Umbilical cord (tissue), 2 donors: ENCODE measurements around the gene BSPRY. TPM values are rescaled to one million over a fixed set of nuclear protein-coding genes. Genes with fewer than 3 reads are reported as not detected.
"Not testable (repeated sequence)": the region's sequence is repeated elsewhere in the genome, so short reads cannot be mapped to it uniquely, and the experiment has no call there.

Source experiments
- DNase-seq: peaks from one replicate; pipeline ENCODE4 v3.0.0-alpha.2; 2015; ENCODE audit warnings: low spot score
- total RNA-seq: library from RNA; depleted of rRNA; stranded (reverse); fragments of >200 nt; gene quantifications from one replicate; pipeline ENCODE4 v1.2.3, GENCODE V29; 2014; ENCODE audit warnings: low replicate concordance; ENCODE audit not compliant: insufficient read depth

Gene BSPRY
- total RNA-seq, 1 donor from 2014 or later, result 2.6 TPM

DNA sequence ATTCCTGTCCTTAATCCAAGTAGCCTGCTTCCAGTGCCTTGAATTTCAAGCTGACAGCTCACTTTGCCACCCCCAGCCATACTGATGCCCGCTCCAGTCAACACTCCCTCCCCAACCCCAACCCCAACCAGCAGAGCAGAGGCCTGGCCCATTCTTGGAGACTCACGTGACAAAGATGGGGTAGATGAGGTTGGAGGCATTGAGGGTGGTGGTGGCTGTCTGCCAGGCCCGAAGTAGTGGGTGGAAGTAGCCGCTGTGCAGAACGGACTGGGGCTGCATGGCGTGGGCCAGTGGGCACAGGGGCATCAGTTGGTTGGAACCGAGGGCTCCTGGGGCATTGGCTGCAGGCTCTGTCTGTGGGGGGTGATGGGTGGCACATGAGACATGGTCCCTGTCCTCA lies 43.9 kb downstream of the BSPRY start:
- no peak for DNase-seq

DNA sequence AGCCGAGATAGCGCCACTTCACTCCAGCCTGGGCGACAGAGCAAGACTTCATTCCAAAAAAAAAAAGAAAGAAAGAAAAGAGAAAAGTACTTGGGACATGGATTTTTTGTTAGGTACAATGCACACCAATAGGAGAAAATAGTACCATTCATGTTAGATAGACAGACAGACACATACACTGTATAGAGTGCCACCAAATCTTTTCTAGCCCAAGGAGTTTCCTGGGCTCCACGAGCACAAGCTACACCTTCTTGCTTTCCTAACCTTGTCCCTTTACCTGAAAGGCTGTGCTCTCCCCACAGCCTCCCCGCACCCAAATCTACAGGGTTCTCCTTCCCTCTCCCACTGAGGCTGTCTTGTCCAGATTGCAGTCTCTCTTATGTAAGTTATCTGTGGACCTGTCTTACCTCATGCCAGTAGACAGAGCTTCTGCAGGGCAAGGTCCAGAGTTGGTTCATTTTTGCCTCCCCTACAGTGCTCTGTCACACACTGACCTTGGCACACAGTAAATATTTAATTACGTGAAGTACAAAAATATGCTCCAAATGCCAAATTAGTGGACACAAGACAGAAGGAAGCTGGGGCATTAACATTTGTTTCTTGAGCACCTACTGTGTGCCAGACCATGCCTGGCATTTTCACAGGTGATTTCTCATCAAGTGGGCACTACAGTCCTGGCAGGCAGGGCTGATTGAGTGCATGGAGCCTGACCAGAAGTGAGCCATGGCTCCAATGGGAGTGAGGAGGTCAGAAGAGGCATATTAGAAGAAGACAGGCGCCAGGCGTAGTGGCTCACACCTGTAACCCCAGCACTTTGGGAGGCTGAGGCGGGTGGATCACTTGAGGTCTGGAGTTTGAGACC lies 45.9 kb downstream of the BSPRY start:
- DNase-seq, result no peak

DNA sequence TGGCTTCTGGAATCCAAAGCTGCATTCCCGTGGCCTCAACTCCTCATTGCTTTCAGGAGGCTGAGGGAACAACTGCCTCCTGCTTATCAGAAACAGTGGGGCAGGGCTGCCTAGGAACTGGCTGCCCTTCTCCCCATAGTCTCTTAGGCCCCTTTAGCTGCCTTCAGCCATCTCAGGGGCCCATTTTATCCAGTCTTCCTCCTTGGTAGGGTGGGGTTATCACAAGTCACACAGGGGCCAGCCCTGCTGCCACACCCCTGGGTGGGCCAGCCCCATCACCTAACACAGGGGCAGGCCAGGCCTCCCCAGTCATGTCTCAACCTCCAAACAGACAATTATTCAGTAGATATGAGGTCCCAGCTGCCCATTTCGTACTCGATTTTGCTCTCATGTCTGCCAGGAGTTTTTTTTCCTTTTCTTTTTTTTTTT lies 47.9 kb downstream of the BSPRY start:
- no peak for DNase-seq

DNA sequence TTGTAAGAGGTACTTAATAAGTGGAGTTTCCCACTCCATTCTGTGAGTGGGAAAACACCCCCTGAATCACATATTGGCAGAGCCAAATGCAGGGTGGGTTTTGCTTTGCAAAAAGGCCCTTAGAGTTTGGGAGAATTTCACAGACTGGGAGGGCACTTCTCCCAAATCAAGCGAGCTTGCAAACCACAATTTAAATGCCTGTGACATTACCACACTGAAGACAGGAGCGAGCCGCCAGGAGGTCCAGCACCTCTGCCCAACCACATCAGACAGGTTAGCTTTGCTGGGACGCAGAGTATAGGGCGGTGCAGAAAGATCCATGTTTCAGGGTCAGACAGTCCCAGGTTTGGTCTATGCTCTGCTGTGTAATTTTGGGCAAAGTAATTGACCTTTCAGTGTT lies 49.5 kb downstream of the BSPRY start:
- no peak for DNase-seq

DNA sequence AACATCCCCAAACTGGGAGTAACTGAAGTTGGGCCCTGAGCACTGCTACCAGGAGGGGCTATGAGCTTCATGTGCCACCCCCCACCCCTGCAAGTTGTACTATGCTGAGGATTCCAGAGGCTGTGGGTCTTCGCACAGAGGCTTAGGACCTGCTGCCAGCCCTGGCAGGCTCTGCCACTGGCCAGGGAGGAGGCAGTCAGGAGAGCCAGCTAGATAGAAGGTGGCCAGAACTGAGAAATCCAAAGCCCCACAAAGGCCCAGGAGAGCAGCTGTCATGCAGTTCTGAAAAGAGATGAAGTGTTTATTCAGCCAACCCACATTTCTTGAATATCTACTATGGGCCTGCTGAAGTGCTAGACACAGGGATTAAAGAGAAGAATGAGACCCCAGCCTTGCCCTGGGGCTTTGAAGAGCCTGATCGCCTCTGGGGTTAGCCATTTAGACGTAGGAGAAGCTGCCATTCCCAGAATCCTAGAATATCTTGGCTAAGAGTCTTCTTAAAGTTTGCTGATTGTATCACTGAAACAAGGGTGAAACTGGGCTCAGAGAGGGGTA lies 50.4 kb downstream of the BSPRY start:
- DNase-seq, result no peak

DNA sequence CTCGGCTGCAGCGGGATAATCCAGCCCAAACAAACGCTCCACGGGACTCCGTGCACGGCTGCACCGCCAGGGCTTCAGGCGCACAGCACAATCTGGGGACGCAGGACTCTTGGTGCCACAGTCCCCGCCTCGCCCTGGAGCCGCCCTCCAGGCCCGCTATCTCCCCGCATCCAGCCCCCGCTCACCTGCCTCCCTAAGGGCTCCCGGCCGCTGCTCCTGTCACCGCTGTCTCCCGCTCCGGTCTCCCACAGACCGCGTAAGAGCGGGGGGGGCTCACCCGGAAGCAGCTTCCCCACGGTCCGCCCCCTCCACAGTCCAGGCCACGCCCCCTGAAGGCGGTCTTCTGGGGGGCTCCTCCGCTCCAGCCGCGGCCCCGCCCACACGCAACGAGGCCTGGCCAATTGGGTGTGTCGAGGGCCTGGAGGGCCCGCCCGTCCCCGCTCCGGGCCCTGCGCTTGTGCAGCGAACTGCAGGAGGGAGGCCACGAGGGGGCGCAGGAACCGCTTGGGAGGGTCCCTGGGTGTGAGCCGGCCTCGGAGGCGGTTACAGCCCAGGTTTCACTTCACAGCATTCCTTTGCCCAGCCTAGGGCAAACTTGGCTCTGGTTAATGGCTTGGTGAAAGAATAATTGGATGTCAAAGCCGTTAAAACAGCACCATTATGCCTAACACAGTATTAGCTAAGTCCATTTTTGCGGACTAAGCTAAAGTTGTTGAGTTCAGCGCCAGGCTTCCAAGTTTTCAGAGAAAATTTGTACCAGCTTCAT lies 51.9 kb downstream of the BSPRY start, which contains the start of gene ALAD:
TSS of gene ALAD (minus strand) at position 258 of the 766 bp plus-strand sequence. CDS start 7,725 bp downstream, outside the sequence.
- peak; percentile 99 for DNase-seq

DNA sequence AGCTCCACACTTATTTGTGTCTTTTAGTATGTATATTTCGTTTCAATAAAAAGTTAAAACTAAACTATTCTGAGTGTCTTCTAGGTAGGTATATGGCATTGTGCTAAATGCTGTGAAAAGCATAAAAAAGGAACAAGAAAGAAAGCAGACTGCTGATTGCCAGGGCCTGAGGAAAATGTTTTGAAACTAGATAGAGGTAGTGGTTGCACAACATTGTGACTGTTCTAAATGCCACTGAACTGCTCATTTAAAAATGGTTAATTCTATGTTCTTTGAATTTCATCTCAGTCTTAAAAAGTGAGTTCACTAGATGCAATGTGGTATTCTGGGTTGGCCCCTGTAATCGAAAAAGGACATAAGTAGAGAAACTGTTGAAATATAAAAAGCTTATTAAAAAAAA lies 54.3 kb downstream of the BSPRY start:
- no peak for DNase-seq

DNA sequence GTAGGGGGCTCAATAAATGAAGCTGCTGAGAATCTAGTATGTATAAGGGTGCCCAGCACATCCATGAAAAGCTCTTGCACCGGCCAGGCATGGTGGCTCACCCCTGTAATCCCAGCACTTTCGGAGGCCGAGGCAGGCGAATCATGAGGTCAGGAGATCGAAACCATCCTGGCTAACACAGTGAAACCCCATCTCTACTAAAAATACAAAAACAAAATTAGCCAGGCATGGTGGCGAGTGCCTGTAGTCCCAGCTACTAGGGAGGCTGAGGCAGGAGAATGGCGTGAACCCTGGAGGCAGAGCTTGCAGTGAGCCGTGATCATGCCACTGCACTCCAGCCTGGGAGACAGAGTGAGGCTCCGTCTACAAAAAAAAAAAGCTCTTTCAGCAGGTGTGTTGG lies 57.0 kb downstream of the BSPRY start:
- DNase-seq, result not testable (repeated sequence)

DNA sequence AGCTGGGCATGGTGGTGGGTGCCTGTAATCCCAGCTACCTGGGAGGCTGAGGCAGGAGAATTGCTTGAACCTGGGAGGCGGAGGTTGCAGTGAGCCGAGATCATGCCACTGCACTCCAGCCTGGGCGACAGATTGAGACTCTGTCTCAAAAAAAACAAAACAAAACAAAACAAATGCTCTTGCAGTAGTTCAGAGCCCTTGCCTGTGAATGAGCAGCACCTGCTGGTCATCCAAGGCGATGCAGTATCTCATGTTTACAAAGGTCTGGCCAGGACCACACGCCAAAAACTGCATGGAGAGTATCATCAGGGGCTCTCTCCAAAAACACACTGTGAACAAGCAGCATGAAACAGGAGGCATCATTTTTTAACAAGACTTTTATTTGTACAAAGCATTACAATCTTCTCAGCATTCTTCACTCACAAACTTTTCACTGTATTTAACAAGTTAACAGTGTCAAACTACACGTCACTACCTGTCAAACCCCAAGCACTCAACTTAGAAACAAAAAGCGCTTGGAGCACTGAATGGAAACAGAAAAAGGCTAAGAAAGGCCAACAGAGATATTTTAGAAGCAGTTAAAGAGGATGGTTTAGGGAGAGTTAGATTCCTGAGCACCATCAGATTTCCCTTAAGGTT lies 57.7 kb downstream of the BSPRY start:
- peak; percentile 77 for DNase-seq

DNA sequence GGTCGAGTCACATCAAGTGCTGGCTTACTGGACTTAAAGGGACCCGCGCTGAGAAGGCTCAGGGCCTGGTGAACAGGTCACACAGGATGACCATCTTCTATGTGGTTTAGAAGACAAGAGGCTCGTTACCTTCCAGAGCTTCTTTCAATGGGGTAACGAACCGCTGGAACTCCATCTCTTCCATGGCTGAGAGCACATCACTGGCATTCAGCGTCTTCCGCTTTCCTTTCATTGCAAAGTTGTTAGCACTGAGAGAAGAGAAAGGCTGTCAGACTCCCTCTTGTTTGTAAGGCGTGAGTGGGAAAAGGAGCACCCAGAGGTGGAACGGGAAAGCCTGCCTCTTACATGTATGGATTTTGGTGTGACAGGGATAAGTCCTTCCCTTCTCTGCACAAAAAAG lies 60.1 kb downstream of the BSPRY start:
- DNase-seq, result no peak

DNA sequence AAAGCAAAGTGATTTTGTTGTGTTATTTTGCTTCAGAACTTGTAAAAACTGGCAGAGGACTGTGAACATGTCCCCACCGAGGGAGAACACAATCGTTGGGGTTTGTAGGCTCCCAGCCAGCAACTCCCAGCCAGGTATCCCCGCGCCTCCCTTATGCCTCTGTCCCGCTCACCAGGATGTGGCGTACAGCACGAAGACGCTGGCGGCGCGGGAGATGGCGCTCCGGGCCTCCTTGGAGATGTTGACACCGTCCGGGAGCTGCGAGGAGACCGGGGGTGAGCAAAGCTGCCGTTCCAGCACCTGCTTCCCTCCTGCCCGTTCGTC lies 60.5 kb downstream of the BSPRY start:
- DNase-seq, result no peak

DNA sequence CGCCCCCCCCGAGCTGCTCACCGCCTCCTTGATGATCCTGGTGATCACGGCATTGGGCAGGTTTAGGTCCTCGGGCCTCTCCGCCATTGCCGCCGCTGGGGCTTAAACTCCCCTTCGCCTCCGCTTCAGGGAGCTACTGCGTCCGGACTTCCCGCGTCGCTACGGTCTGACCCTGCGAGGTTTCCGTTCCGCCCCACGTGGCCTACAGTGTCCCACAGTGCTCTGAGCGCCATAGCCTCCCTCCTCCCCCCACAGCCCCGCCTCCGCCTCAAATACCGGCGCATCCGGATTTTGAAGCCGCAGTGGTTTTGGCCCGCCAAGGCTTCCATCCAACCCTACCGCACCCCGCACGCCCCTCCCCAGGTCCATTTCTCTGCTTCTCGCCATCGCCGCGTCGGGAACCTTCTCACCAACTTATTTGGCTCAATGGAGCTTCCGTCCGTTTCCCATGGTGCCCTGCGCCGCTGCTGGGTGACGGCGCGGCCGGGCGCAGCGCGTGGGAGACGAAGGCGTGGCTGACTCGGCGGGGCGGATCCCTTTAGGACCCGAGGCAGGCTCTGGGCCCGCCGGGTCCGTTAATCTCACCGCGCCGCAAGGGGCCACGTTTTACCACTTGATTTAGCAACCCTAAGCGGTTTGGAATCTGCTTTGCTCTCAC lies 61.0 kb downstream of the BSPRY start, which contains the start of the genes C9orf43 and POLE3:
TSS of gene C9orf43 (plus strand) at position 541 of the 658 bp plus-strand sequence. CDS start 2,747 bp downstream, outside the sequence.
TSS of gene POLE3 (minus strand) at position 469 of the 658 bp plus-strand sequence. CDS start at position 87, 382 bp downstream.
- peak; percentile 98 for DNase-seq

DNA sequence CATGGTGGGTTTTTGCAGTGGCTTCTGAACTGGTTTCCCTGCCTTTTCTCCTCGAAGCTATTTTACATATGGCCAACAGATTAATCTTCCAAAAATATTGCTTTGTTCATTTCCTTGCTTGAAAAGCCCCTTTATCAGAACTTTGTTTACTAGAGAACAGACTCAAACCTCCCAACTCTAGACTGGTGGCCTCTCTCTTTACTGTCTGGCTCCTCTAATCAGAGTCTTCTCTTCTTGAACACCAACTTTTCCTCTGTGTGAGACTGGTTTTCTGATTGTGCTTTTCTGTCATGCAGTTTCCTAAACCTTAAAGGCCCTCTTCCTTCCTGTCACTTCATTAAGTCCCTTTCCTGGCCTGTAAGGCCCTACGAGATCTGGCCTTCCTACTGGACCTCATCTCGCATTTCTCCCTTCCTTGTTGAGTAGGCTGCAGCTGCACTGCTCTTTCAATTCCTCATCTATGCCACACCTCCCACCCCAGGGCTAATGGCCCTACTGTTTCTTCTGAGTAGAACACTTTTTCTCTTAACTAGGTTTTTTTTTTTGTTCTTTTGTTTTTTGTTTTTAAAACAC lies 66.9 kb downstream of the BSPRY start:
- peak; percentile 34 for DNase-seq

DNA sequence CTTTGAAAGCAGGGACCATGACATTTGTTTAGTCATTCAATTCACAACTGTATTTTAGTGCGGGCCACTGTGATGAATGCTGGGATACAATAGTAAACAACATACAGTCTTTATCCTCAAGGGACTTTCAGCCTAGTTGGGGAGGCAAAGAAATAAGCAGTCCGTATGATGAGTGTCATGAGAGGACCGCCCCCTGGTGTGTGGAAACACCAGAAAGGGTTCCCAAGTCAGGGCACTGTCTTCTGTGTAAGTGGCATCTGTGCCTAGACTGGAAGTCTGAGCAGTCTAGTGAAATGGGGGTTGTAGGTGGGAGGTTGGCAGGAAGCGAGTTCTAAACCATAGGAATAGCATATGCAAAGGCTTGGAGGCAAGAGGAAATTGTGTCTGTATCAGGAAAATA lies 68.0 kb downstream of the BSPRY start:
- DNase-seq, result no peak

Other genes starting within 250 kb of the BSPRY start
- gene SLC31A2, start 198.5 kb upstream of the BSPRY start, total RNA-seq, result 8.9 TPM
- 17.8 TPM for gene FKBP15, start 128.3 kb upstream of the BSPRY start, total RNA-seq
- gene SLC31A1, start 128.0 kb upstream of the BSPRY start, total RNA-seq, result 11.8 TPM
- gene CDC26, start 74.0 kb upstream of the BSPRY start, total RNA-seq, result 35.2 TPM
- gene PRPF4, start 73.9 kb upstream of the BSPRY start, total RNA-seq, result 26.0 TPM
- 3.4 TPM for gene RNF183, start 46.2 kb upstream of the BSPRY start, total RNA-seq
- gene WDR31, start 9.3 kb upstream of the BSPRY start, total RNA-seq, result 3.1 TPM
- gene HDHD3, start 27.4 kb downstream of the BSPRY start, total RNA-seq, result 12.5 TPM
- 28.6 TPM for gene ALAD, start 51.7 kb downstream of the BSPRY start, total RNA-seq
- gene POLE3, start 61.1 kb downstream of the BSPRY start, total RNA-seq, result 42.4 TPM
- 1.4 TPM for gene C9orf43, start 61.2 kb downstream of the BSPRY start, total RNA-seq
- gene RGS3, start 114.2 kb downstream of the BSPRY start, total RNA-seq, result 42.1 TPM